T-helper 2 cell treated with Interferon-gamma antibody and Interleukin-4, amounts not matched to agents 100 ng/mL and 5 ng/mL, for 36 hours (primary cell): Measurements from ENCODE around the gene LMBR1. TPM values are rescaled to one million over a fixed set of nuclear protein-coding genes. Genes with fewer than 3 reads are reported as not detected.
"Not testable (repeated sequence)": the region's sequence is repeated elsewhere in the genome, so short reads cannot be mapped to it uniquely, and the experiment has no call there.

Experiments used
- intact Hi-C: fragments of 100-400 bp; cut with micrococcal nuclease; formaldehyde crosslinking; loops from one replicate; pipeline ENCODE4 v1.15.1; 2023
- total RNA-seq: library from RNA; stranded (reverse); gene quantifications from 2 replicates; pipeline ENCODE4 v1.2.3, GENCODE V29; 2022

The LMBR1 gene
- total RNA-seq = 52.0 and 52.7 TPM in 2 replicates

- intact Hi-C loops = loop anchor here (1.0 to 5.0 kb wide), 9 partner anchors 30 to 1248 kb away; partner anchors contain the start of genes NOM1, RBM33, RNF32 and UBE3C
These were observed at the start of gene LMBR1 for GRCh38 chr7:156892821-156893706. Gene LMBR1, minus strand, starts transcription at chr7:156893183. Its CDS starts 190 bp downstream, at chr7:156892993.

- intact Hi-C loops = no loop called here
These were observed 49.7 kb upstream of the LMBR1 start for GRCh38 chr7:156942708-156943090.

- intact Hi-C loops = no loop called here
These were observed 48.6 kb upstream of the LMBR1 start for GRCh38 chr7:156941393-156942182.

- intact Hi-C loops = no loop called here
These were observed 47.6 kb upstream of the LMBR1 start for GRCh38 chr7:156940421-156941122.

- intact Hi-C loops = not testable (repeated sequence)
These were observed 43.8 kb upstream of the LMBR1 start for GRCh38 chr7:156936766-156937165.

- intact Hi-C loops = no loop called here
These were observed 42.3 kb upstream of the LMBR1 start for GRCh38 chr7:156935250-156935649.

GRCh38 chr7:156932006-156932405, 39.0 kb upstream of the LMBR1 start:
- intact Hi-C loops = no loop called here

GRCh38 chr7:156929789-156930539, 37.0 kb upstream of the LMBR1 start:
- intact Hi-C loops = no loop called here

GRCh38 chr7:156928406-156928747, 35.4 kb upstream of the LMBR1 start:
- intact Hi-C loops = no loop called here

GRCh38 chr7:156927571-156928405, 34.8 kb upstream of the LMBR1 start:
- intact Hi-C loops = no loop called here

GRCh38 chr7:156925821-156926220, 32.8 kb upstream of the LMBR1 start:
- intact Hi-C loops = not testable (repeated sequence)

GRCh38 chr7:156922304-156922703, 29.3 kb upstream of the LMBR1 start:
- intact Hi-C loops = loop anchor here (2.0 kb wide), 1 partner anchor 28 kb away; no protein-coding TSS in a partner anchor

GRCh38 chr7:156920487-156921373, 27.7 kb upstream of the LMBR1 start:
- intact Hi-C loops = not testable (repeated sequence)

GRCh38 chr7:156920076-156920475, 27.1 kb upstream of the LMBR1 start:
- intact Hi-C loops = no loop called here

- intact Hi-C loops = no loop called here
These were observed 26.2 kb upstream of the LMBR1 start for GRCh38 chr7:156919132-156919713.

- intact Hi-C loops = no loop called here
These were observed 25.7 kb upstream of the LMBR1 start for GRCh38 chr7:156918635-156919034.

GRCh38 chr7:156909574-156910252, 16.7 kb upstream of the LMBR1 start:
- intact Hi-C loops = loop anchor here (1.0 kb wide), 1 partner anchor 14 kb away; no protein-coding TSS in a partner anchor

- intact Hi-C loops = no loop called here
These were observed 14.7 kb upstream of the LMBR1 start for GRCh38 chr7:156907656-156908055.
